G401.6 (cell line): Measurements from ENCODE around the gene DDI2.

Experiments
- FAIRE-seq: peaks from 2 replicates; lab custom pipeline; 2012; peaks lifted over from hg19 to GRCh38; lab: Jason Lieb, UNC

Gene DDI2

GRCh38 chr1:15704526-15705183 lies 87.4 kb downstream of the DDI2 start:
- no peak for FAIRE-seq

DNA sequence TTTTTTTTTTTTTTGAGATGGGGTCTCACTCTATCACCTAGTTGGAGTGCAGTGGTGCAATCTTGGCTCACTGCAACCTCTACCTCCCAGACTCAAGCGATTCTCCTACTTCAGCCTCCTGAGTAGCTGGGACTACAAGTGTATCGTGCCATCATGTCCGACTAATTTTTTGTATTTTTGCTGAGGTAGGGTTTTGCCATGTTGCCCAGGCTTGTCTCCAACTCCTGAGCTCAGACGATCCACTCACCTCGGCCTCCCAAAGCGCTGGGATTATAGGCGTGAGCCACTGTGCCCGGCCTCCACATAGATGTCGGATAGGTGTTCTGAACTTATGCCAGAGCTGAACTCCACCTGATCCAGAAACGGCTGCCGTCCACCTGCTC lies 87.9 kb downstream of the DDI2 start:
- FAIRE-seq, result no peak

GRCh38 chr1:15706751-15707150 lies 89.5 kb downstream of the DDI2 start:
- no peak for FAIRE-seq

- FAIRE-seq, result no peak
Observed at GRCh38 chr1:15707239-15707925, 90.1 kb downstream of the DDI2 start.

- FAIRE-seq, result no peak
Observed at GRCh38 chr1:15708486-15709137, 91.4 kb downstream of the DDI2 start.

DNA sequence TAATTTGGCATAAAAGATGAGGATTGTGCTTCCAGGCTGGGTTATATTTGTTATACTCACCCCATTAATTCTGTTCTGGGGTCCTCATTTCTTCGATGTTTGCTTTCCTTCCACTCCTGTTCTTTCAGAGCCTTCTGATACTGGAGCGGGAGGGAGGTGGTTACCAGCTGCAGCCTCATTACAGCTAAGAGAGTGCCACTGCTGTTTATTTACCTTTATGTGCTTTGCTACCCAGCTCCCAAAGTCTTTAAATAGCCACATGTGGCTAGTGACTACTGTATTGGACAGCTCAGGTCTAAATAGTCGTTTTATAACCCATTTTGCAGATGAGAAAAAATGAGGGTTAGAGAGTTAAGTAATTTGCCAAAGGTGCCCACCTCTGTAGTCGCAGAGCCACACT lies 92.0 kb downstream of the DDI2 start:
- no peak for FAIRE-seq

DNA sequence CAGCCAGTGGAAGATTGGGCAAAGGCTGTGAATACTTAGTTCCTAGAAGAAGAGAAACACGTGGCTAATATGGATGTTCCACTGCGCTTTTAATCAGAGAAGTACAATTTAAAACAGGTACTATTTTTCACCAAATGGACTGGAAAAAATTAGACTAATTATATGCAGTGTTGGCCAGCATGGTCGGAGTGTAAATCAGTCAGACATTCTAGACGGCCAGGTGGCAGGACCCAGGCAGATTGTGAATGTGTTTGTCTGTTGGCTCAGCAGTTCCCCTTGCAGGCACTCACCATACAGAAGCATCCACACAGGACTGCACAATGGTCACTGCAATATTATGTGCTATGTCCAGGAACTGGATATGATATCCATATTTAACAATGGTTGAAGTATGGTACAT lies 94.9 kb downstream of the DDI2 start:
- no peak for FAIRE-seq

- no peak for FAIRE-seq
Observed at GRCh38 chr1:15714406-15715136, 97.3 kb downstream of the DDI2 start.

- no peak for FAIRE-seq
Observed at GRCh38 chr1:15717418-15718125, 100.3 kb downstream of the DDI2 start.

DNA sequence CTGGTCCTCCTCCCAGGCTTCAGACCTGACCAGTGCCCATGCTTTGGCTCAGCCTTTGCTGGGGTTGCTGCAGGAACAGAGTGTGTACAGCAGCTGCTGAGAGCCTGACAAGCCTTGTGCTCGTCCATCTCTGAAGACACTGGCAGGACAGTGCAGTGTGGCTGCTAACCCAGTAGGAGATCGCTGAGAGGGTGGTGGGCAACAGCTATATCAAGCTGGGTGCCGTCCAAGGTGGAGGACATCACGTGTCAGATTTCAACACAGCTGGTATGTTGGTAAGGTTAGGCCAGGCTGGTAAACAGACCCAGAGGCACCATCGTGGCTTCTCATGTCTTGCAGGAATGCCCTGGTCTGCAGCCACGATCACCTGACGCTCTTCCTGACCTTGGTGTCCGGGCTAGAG lies 100.9 kb downstream of the DDI2 start:
- FAIRE-seq, result no peak
